ENCODE results near the gene MINDY3. TPM values are rescaled to one million over a fixed set of nuclear protein-coding genes. Genes with fewer than 3 reads are reported as not detected.

MINDY3 gene
- total RNA-seq, 4 donors from 2014 or later = 32.8 to 44.2 (median 38.2) TPM

DNA sequence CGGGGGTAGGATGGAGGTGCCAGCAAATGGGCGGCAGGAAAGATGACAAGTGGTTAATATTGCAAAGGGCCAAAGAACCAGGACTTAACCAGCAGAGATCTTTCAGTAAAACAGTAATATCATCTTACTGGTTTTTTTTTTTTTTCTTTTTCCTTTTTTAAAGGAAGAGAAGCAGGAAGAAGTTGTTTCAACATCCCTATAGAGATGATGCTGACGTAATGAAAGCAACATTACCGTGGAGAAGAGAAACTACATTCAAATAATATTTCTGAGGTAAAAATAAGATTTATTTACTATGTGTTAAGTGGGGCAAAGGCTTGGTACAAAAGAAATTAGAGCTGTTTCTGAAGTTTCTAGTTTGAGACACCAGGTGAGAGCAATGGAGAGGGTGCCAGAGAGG is 11.0 kb downstream of the MINDY3 start:
- no peaks in the 10 kb centered on the region for H3K27me3 ChIP-seq
- H3K36me3 ChIP-seq = no peaks in the 10 kb centered on the region
- H3K9me3 ChIP-seq = no peaks in the 10 kb centered on the region
- no peak overlapping the region for H3K27ac ChIP-seq
- intact Hi-C loops (cut with DNase I) = no loop called here
- no peak for DNase-seq
- WGBS, 2 donors = 87 to 91% methylated on average over 4 of the region's 4 CpGs
- TF ChIP-seq POLR2A (IDR thresholded peaks at IDR 0.05) = no peak
- TF ChIP-seq, protein P1, sequence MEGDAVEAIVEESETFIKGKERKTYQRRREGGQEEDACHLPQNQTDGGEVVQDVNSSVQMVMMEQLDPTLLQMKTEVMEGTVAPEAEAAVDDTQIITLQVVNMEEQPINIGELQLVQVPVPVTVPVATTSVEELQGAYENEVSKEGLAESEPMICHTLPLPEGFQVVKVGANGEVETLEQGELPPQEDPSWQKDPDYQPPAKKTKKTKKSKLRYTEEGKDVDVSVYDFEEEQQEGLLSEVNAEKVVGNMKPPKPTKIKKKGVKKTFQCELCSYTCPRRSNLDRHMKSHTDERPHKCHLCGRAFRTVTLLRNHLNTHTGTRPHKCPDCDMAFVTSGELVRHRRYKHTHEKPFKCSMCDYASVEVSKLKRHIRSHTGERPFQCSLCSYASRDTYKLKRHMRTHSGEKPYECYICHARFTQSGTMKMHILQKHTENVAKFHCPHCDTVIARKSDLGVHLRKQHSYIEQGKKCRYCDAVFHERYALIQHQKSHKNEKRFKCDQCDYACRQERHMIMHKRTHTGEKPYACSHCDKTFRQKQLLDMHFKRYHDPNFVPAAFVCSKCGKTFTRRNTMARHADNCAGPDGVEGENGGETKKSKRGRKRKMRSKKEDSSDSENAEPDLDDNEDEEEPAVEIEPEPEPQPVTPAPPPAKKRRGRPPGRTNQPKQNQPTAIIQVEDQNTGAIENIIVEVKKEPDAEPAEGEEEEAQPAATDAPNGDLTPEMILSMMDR (IDR thresholded peaks at IDR 0.05) = no peak
- H3K4me3 ChIP-seq (replicated peaks in 1 of 3) = no peak overlapping the region
- H3K4me1 ChIP-seq = peaks cover 0 to 10% of the 10 kb centered on the region in 2 donors

DNA sequence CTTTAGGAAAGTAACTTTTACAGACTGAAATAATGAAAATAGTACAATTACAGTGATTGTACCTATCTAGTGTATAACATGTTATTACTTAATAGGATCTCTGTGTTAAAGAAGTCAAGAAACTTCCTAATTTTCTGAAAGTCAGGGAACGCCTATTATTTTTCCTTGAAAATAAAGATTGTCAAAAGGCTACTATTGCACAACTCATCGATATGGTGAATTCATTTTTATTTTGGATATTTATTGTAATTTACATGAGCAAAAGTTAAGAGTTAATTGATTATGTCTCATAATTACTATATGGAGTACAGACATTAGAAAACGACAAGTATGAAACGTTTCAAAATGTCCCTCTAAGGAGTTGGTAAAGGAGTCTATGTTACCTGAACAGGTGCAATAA is 12.8 kb downstream of the MINDY3 start:
- 94 to 95% methylated on average over 4 of the region's 4 CpGs for WGBS, 2 donors
- H3K27ac ChIP-seq = no peak overlapping the region
- intact Hi-C loops (cut with DNase I) = no loop called here
- TF ChIP-seq, protein P1 (IDR thresholded peaks at IDR 0.05) = no peak
- no peak for TF ChIP-seq POLR2A (IDR thresholded peaks at IDR 0.05)
- no peak overlapping the region for H3K4me3 ChIP-seq (replicated peaks in 1 of 3)
- no peaks in the 10 kb centered on the region for H3K36me3 ChIP-seq
- DNase-seq = no peak
- no peaks in the 10 kb centered on the region for H3K9me3 ChIP-seq
- no peaks in the 10 kb centered on the region for H3K4me1 ChIP-seq
- no peaks in the 10 kb centered on the region for H3K27me3 ChIP-seq

DNA sequence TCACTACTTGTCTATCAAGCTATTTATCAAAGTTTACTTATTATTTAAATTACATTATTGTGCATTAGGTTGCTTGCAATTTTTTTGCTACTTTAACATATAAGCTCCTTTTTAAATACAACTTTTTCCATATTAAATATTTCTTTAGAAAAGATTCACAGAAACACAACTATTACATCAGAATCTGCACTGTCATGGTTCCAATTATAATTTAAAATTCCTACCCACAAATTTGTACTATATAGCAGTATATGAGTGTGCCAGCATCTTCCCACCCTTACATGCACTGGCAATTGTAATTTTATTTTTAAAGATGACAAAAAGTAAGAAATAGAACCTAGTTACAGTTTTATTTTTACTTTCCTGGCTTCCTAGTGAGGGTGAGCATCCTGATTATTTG is 15.8 kb downstream of the MINDY3 start:
- H3K4me1 ChIP-seq = no peaks in the 10 kb centered on the region
- no peaks in the 10 kb centered on the region for H3K9me3 ChIP-seq
- no peak for TF ChIP-seq POLR2A (IDR thresholded peaks at IDR 0.05)
- TF ChIP-seq, protein P1 (IDR thresholded peaks at IDR 0.05) = no peak
- DNase-seq = no peak
- H3K27ac ChIP-seq = no peak overlapping the region
- H3K27me3 ChIP-seq = no peaks in the 10 kb centered on the region
- intact Hi-C loops (cut with DNase I) = no loop called here
- no peak overlapping the region for H3K4me3 ChIP-seq (replicated peaks in 1 of 3)
- no peaks in the 10 kb centered on the region for H3K36me3 ChIP-seq

DNA sequence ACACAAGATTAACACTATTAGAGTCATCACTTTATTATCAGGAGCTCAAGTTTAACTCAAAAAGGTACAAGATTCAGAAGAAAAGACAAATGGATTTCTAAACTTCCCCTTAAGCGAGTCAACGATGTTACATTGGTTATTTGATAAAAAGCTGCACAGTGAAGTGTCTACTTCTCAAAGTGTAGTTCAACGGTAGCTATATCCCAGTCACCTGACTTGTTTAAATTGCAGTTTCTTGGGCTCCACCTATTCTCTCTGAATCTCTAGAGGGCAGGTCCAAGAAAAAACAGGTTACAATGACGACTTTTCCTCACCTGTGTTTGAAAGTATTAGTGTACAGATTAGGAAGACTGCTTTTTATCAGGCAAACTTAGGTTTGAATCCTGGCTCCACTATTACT is 16.6 kb downstream of the MINDY3 start:
- intact Hi-C loops (cut with DNase I) = no loop called here
- Histone ChIP-seq H3K27ac (no peak overlapping the region), H3K36me3 (no peaks in the 10 kb centered on the region), H3K9me3 (no peaks in the 10 kb centered on the region), H3K27me3 (no peaks in the 10 kb centered on the region), H3K4me1 (no peaks in the 10 kb centered on the region), H3K4me3 (replicated peaks in 1 of 3) (no peak overlapping the region)
- TF ChIP-seq POLR2A (IDR thresholded peaks at IDR 0.05) = no peak
- TF ChIP-seq, protein P1 (IDR thresholded peaks at IDR 0.05) = no peak
- 65 to 68% methylated on average over 4 of the region's 4 CpGs for WGBS, 2 donors
- no peak for DNase-seq

DNA sequence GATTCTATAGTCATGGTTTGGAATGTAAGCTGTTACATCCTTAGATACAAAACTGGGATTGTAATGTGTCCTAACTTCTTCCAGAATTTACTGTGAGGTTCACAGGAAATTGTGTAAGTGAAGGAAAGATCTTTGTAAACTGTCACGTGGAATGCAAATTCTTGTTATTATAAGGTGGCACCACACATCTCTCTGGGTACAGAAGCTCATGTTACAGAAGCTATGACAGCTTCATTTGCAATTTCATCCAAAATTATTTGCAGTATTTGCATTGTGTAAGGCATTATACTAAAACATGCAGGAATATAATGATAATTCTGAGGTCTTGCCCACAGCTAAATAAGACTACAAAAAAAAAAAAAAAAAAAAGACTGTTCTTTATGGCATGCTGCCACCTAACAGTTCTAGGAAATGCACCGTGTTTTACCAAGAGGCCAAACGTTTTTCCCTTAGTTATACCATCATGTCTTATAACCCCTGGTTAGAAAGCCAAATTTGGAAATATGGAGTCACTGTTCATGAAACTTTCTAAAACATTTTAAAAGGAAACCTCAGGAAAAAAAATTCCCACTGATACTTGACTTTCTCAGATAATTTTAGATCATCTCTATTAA is 17.6 kb downstream of the MINDY3 start:
- WGBS, 2 donors = 44 to 49% methylated on average over 3 of the region's 3 CpGs
- Histone ChIP-seq H3K27me3 (no peaks in the 10 kb centered on the region), H3K36me3 (no peaks in the 10 kb centered on the region), H3K27ac (no peak overlapping the region), H3K4me1 (no peaks in the 10 kb centered on the region), H3K4me3 (replicated peaks in 1 of 3) (no peak overlapping the region), H3K9me3 (no peaks in the 10 kb centered on the region)
- DNase-seq = no peak
- TF ChIP-seq, protein P1 (IDR thresholded peaks at IDR 0.05) = no peak
- TF ChIP-seq POLR2A (IDR thresholded peaks at IDR 0.05) = no peak
- intact Hi-C loops (cut with DNase I) = no loop called here
